HG02759 (cell line): ENCODE measurements around the gene SHISA9.

ENCODE experiments used
- ATAC-seq: cut with Tn5 transposase; IDR thresholded peaks from one replicate; pipeline ENCODE4 v1.9.1; 2021; ENCODE audit warnings: mild to moderate bottlenecking, moderate library complexity; ENCODE audit not compliant: unreplicated experiment

The SHISA9 gene

GRCh38 chr16:13012601-13013000, 111.2 kb downstream of the SHISA9 start:
- ATAC-seq, result no peak

- no peak for ATAC-seq
These were observed 111.6 kb downstream of the SHISA9 start for GRCh38 chr16:13013043-13013442.

DNA sequence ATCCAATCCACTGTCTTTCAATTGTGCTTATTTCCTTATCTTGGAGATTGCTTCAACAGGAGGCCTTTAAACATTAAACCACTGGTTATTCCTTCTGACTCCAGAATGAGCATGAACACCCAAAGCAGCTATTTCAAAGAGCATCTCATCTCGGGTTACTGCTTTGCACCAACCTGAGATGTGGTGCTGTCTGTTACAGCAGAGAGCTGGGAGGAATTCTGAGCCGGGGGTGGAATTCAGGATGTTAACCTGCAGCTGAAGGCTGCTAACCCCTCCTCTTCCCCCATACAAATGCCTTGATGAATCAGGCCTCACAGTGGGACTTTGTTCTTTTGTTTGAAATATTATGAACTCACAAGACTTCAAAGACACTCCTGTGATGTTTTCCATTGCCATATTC, 113.1 kb downstream of the SHISA9 start:
- ATAC-seq, result no peak

GRCh38 chr16:13018026-13018425, 116.6 kb downstream of the SHISA9 start:
- no peak for ATAC-seq

DNA sequence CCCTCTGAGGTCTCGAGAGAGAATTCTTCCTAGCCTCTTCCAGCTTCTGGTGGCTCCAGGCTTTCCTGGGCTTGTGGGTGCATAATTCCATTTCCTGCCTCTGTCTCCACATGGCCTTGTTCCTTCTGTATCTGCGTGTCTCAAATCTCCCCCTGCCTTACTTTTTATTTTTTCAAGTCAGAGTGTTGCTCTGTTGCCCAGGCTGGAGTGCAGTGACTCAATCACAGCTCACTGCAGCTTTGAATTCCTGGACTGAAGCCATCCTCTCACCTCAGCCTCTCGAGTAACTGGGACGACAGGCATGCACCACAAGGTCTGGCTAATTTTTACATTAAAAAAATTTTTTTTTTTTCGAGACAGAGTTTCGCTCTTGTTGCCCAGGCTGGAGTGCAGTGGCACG, 120.6 kb downstream of the SHISA9 start:
- no peak for ATAC-seq

GRCh38 chr16:13029786-13030185, 128.4 kb downstream of the SHISA9 start:
- ATAC-seq, result no peak

- no peak for ATAC-seq
These were observed 129.4 kb downstream of the SHISA9 start for GRCh38 chr16:13030769-13031168.

DNA sequence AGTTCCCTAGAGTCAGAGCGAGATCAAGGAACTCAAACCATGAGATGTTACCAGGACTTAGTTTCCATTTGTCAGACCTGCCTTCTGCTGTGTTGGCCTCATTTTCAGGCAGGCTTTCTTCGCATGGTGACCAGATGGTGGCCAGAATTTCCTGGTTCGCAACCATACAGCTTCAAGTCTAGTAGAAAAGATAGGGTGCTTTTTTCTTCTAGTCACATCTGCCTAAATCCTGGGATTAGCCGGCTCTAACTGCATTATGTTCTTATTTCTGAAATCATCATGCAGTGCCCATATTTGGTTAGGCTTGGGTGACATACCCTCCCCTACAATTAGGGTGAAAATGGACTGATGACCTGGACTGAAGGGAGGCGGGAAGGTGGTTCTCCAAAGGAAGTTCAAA, 131.5 kb downstream of the SHISA9 start:
- ATAC-seq, result no peak

DNA sequence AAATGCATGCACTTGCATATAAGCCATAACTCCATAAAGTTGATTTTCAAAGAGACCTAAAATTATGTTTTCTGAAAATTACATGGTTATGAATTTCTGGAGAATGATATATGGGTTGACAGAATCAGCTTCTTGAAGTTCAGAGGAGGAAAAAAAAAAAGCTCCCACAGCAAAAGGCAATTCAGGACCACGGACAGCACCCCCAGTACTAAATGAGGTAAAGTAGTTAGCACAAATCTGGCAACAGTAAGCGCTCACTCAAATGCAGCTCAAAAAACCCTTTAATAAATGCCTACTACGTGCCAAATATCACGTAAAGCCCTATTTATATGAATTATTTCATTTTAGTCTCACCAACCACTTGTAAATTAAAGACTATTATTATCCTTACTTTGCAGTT, 135.2 kb downstream of the SHISA9 start:
- ATAC-seq, result no peak

DNA sequence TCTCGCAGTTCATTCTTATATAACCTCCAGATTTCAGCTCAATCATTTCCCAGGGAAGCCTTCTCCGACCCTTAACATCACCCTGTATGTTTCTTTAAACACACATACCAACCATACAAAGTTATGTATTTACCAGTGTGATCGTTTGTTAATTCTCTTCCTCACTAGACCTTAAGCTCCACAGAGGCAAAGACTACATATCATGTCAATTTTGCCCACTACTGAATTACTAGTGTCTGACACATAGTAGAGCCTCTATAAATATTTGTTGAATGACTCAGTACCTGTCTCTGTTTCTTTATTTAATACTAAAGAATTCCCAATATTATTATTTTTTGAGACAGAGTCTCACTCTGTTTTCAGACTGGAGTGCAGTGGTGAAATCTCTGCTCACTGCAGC, 137.2 kb downstream of the SHISA9 start:
- no peak for ATAC-seq

GRCh38 chr16:13039526-13039925, 138.1 kb downstream of the SHISA9 start:
- ATAC-seq, result no peak

DNA sequence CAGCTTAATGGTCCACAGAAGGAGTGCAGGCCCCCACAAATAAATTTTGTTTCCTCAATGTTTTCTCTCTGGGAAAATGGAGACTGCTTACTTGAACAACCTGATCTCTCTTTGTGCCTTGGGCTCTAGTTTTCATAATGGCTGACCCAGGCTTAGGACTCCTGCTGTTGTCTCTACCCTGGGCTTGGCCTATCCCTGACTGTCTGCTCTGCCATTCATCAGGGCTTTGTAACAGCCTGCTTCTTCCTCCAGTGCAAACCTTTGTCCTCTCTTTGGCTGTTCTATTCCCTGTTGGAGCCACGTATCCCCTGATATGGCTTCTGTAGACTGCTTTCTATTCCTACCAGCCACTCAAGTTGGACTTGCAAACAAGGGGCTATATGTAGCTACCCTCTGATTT, 139.8 kb downstream of the SHISA9 start:
- no peak for ATAC-seq

DNA sequence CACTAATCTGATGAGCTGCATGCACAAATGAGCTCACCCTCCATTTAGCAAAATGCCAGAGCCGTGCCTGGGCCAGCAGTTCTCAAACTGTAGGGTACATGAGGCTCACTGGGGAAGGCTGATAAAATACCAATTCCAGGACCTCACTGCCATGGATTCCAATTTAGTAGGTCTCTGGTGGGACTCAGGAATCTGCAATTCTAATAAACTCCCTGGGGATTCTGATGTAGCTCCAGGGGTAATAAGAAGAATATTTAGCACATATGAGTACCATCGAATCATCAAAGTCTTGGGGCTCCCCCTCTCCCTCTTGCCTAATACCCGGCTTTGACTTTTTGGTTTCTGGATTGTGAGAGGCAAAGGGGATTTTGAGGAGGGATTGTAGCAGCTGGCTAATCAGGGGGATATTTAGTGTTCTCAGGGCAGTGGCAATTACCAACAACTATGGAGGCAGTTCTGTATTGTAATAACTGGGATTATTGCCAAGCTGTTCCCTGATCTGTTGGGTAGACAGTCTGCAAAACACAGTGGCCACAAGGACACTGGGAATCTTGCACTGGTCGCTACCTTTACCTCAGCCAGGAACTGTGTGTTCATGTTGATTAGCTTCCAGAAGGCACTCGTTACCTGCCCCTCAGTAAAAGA, 140.4 kb downstream of the SHISA9 start:
- ATAC-seq, result no peak

DNA sequence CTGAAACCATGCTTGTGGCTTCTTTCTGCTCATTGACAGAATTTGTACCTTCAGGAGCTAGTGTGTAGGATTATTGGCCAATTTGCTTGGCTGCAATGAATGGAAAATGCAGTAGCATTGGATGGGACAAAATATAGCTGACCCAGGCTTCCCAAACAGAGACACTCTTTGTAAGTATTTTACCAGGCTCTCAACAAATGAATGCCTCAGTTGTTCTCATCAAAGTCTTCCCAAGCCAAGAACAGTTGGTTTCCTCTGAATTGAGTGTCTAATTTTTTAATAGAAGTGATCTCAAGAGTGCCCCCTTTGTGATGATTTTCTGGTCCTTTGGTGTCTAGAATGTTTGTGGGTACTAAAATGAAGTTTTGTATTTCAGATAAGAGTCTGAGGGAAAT, 140.9 kb downstream of the SHISA9 start:
- no peak for ATAC-seq

DNA sequence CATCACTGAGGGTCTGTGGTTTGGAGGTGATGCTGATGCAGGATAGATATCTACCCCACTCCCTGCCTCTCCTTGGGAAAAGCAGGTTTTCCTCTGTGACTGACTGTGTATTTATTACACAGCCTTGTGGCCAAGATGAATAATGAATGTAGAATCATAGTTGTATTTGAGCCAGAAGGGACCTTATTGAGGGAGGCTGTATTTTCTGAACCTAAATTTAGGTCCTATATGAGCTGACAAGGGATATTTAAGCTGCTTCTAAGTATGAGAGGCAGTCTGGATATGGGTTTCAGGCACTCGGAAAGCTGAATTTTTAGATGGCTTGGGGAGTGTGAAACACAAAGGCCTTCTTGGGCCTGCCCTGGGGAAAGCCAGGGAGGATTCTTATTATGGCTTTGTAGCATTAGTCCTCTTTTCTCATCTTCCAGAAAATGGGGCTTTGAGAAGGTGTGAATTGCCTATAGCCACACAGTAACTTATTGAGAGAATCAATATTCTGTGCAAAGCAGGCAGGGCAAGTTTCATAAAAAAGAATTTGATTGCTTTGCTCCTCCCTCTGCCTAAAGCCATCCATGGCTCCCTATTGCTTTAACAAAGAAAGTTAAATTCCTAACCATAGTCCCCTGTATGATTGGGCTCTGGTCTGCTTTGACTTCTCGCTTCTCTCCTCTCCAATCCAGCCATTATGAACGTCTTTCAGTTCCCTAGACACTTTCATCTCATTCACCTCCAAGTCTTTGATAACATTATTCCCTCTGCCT, 144.8 kb downstream of the SHISA9 start:
- no peak for ATAC-seq

- no peak for ATAC-seq
These were observed 145.9 kb downstream of the SHISA9 start for GRCh38 chr16:13047276-13047675.

DNA sequence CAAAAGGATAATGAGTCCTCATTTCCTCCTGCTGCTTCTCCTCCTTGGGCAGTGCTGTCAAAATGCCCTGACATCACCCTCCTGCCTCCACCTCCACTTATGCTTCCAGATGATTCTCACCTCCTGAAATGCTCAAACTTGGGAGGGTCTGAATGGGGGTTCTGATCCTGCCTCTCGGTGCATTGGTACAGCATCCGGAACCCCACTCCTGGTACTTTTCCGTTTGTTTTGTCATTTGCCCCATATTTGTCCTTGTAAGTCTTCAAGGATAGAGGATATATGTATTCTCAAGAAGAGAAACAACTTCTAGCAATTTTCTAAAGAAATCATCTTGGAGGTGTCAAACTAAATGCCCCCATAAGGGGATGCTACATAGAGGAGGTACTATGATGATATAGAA, 148.3 kb downstream of the SHISA9 start:
- ATAC-seq, result no peak

DNA sequence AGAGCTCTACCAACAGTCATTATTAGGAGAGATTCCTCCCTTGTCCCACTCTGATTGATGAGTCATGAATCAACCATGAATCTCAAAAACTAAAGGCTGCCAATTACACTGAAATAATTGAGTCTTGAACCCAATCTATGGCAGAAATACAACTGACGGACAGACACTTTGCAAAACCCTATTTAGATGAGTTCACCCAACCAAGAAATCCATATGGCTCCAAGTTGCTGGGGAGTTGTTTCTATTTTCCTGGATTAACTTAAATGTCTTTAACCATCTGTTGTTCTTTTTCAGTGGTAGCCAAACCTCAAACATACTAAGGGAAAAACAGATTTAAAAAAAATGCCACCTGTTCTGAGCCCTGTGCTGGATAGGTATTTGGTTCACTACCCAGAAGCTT, 151.0 kb downstream of the SHISA9 start:
- ATAC-seq, result no peak

- no peak for ATAC-seq
These were observed 154.1 kb downstream of the SHISA9 start for GRCh38 chr16:13055480-13055879.

DNA sequence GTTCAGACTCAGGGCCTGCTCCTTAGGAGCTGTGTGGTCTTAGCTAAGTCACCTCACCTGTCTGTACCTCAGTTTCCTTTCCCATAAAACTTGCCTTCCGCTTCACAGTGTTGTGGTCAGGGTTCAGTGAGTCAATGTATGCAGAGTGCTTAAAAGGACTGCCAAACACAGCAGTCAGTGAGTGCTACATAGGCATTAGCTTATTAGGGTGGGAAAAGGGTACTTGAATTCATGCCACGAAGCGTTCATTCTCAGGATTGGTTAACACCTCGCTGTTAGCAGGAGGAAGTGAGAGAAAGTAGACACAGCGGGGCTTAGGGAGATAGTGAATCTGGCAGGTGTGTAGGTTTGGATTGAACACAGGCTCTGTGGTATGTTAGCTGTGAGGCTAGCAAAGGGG, 155.2 kb downstream of the SHISA9 start:
- no peak for ATAC-seq

GRCh38 chr16:13060932-13061331, 159.5 kb downstream of the SHISA9 start:
- ATAC-seq, result no peak

DNA sequence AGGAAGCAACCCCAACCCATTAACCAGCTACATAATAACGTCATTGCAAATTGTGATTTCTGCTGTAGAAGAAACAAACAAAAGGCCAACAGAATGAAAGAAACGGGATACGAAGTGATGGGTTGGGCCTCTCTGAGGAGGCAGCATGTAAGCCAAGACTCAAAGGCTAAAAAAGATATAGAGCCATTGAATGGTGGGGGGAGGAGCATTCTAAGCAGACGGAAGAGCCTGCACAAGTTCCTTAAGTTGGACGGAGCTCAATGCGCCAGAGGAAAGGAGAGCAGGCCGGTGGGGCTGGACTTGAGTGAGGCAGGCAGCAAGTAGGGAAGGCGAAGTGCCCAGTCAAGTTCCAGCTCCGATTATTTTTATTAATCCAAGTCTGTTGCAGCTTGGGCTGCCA, 160.3 kb downstream of the SHISA9 start:
- no peak for ATAC-seq

GRCh38 chr16:13062219-13062618, 160.8 kb downstream of the SHISA9 start:
- no peak for ATAC-seq
